Brain microvascular endothelial cell (primary cell): Measurements from ENCODE around the gene URGCP.

Experiments
- DNase-seq: peaks from one replicate; pipeline ENCODE4 v3.0.0-alpha.2; 2020
- H3K27ac ChIP-seq: fragments of 250-450 bp; sonication (Bioruptor Pico); 2 replicates; pipeline ENCODE4 v1.5.1; 2020; ENCODE audit warnings: mild to moderate bottlenecking, moderate library complexity
- H3K27me3 ChIP-seq: fragments of 250-450 bp; sonication (Bioruptor Pico); replicated peaks from 2 replicates; pipeline ENCODE4 v1.5.1; 2020; ENCODE audit warnings: mild to moderate bottlenecking
- H3K36me3 ChIP-seq: fragments of 250-450 bp; sonication (Bioruptor Pico); replicated peaks from 2 replicates; pipeline ENCODE4 v1.5.1; 2020; ENCODE audit warnings: mild to moderate bottlenecking
- H3K4me3 ChIP-seq: 2 replicates; pipeline ENCODE4 v1.5.1; 2011; ENCODE audit warnings: low read depth, mild to moderate bottlenecking, control low read depth, low read length, moderate library complexity
- in situ Hi-C: cut with HindIII; loops from 2 replicates; pipeline ENCODE4 v1.10.0; 2017; ENCODE audit warnings: low sequenced_read_pairs, low pct_ligation_motif_present
- TF ChIP-seq, protein P1 (sequence below): IDR thresholded peaks from 2 replicates; pipeline ENCODE4 v1.5.1; 2011; ENCODE audit warnings: low read depth, mild to moderate bottlenecking, moderate library complexity, low read length, control low read depth, inconsistent platforms; ENCODE audit errors: missing control alignments

URGCP gene

DNA sequence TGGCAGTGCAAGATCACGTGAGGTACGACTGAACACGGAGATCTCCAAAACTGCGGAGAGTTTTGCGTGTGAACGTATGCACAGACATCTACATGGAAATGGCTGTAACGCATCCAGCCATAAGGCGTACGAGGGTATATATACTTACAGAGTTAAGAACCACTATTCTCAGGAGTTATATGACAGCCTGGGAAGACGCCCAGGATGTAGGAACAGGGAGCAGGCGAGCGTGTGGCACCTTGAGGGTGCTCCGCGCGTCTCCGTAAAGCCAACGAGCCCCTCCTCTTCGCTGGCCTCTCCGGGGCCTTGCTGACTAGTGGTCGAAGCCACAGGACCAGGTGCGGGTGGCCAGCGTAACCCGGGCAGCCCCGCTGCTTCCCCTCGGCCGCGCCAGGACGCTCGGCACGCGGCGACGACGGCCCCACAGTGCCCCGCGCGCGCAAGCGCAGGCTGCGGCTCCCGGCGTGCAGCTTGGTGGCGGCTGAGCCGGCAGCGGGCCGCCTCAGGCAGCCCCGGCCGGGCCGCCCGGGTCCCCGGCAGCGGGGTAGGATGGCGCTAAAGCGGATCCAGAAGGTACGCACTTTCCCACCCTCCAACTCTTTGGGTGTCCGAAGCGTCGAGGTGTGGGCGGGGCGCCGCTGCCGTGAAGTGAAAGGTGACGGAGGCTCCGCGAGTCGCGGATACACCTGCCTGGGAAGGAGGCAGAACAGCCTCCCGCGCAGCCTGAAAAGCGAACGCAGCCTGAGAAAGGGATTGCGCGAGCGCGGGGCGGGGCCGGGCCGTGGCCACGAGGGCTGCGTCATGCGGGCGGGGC, 19.8 kb upstream of the URGCP start, which contains the start of gene UBE2D4:
UBE2D4 (plus strand) TSS at position 453 of the 814 bp plus-strand sequence; CDS start at position 550, 97 bp downstream.
- Histone ChIP-seq H3K4me3 (peak within 1 kb of the TSS; percentile 71), H3K36me3 (no peaks in the 10 kb centered on the region), H3K27ac (peak within 1 kb of the TSS; percentile 69), H3K27me3 (no peaks in the 10 kb centered on the region)
- peak; percentile 53 for DNase-seq
- in situ Hi-C loops, result no loop called here
- TF ChIP-seq, protein P1, sequence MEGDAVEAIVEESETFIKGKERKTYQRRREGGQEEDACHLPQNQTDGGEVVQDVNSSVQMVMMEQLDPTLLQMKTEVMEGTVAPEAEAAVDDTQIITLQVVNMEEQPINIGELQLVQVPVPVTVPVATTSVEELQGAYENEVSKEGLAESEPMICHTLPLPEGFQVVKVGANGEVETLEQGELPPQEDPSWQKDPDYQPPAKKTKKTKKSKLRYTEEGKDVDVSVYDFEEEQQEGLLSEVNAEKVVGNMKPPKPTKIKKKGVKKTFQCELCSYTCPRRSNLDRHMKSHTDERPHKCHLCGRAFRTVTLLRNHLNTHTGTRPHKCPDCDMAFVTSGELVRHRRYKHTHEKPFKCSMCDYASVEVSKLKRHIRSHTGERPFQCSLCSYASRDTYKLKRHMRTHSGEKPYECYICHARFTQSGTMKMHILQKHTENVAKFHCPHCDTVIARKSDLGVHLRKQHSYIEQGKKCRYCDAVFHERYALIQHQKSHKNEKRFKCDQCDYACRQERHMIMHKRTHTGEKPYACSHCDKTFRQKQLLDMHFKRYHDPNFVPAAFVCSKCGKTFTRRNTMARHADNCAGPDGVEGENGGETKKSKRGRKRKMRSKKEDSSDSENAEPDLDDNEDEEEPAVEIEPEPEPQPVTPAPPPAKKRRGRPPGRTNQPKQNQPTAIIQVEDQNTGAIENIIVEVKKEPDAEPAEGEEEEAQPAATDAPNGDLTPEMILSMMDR, result no peak

DNA sequence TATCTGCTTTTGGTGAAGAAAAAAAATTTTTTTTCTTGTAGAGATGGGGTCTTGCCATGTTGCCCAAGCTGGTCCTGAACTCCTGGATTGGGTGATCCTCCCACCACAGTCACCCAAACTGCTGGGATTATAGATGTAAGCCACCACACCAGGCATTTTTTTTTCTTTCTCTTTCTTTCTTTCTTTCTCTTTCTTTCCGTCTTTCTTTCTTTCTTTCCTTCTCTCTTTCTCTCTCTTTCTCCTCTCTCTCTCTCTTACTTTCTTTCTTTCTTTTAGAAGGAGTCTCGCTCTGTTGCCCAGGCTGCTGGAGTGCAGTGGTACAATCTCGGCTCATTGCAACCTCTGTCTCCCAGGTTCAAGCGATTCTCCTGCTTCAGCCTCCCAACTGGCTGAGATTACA, 16.3 kb upstream of the URGCP start:
- Histone ChIP-seq H3K27me3 (no peaks in the 10 kb centered on the region), H3K27ac (no peak overlapping the region), H3K36me3 (no peaks in the 10 kb centered on the region), H3K4me3 (no peak overlapping the region)
- TF ChIP-seq, protein P1, result no peak
- DNase-seq, result no peak
- in situ Hi-C loops, result no loop called here

DNA sequence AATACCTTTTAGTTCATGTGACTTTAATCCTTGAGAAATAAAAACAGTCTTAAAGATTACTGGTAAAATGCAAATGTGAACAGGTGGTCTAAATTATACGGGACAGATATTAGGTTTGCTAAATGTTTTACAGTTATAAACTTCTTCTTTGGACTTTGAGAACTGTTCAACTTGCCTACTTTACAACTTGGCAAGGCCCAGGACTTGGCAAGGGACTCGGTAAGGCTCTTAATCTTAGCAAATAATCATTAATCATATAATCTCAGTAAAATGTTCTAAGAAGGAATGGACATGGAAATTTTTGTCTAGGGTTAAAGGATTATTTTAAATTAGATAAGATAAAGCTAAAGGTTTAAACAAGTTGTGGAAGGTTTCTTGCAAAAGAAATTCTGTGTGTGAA, 15.0 kb upstream of the URGCP start:
- Histone ChIP-seq H3K36me3 (no peaks in the 10 kb centered on the region), H3K27ac (no peak overlapping the region), H3K27me3 (no peaks in the 10 kb centered on the region), H3K4me3 (no peak overlapping the region)
- no peak for DNase-seq
- TF ChIP-seq, protein P1, result no peak
- in situ Hi-C loops, result no loop called here

DNA sequence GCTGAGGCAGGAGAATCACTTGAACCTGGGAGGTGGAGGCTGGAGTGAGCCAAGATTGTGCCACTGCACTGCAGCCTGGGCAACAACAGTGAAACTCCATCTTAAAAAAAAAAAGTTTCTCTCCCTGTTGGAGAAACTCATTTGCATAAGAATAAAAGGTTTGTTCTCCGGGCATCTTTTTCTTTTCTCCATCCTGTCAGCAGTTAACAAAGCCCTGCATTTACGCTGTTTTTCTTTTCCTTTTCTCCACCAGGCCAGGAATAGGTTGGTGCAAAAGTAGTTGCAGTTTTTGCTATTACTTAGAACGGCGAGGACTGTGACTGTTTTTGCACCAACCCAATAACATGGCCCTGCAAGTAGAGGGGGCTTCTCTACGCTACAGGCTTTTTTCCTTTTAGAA, 9.5 kb upstream of the URGCP start:
- no peak for DNase-seq
- in situ Hi-C loops, result no loop called here
- Histone ChIP-seq H3K4me3 (no peak overlapping the region), H3K36me3 (no peaks in the 10 kb centered on the region), H3K27ac (no peak overlapping the region), H3K27me3 (no peaks in the 10 kb centered on the region)
- TF ChIP-seq, protein P1, result no peak

DNA sequence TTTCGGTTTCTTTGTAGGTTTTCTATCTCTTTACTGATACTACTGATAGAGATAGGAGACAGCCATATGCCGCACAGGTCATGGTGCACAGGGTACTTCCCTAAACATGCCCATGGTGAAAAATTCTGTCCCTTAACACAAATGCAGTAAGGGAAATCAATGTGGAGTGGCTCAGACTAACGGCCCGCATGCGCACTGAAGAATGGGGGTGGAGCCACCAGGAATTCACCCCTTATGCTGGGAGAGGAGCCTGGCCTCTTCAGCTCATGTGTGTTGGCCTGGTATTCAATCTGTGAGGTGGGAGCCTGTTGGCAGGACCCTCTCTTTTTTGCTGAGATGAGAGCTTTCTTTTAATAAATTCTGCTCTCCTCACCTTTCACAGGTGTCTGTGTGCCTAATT, 8.4 kb upstream of the URGCP start:
- TF ChIP-seq, protein P1, result no peak
- DNase-seq, result no peak
- no peaks in the 10 kb centered on the region for H3K27me3 ChIP-seq
- in situ Hi-C loops, result no loop called here
- H3K4me3 ChIP-seq, result no peak overlapping the region
- H3K36me3 ChIP-seq, result no peaks in the 10 kb centered on the region
- H3K27ac ChIP-seq, result no peak overlapping the region
